Loucy (cell line): ENCODE data around the gene SLC6A19.

ENCODE experiments used
- EZH2phosphoT487 ChIP-seq: fragments of 200-600 bp; IDR thresholded peaks from 2 replicates; pipeline ENCODE4 v1.6.1; 2018; ENCODE audit warnings: antibody characterized with exemption, mild to moderate bottlenecking, moderate library complexity, borderline replicate concordance
- TF ChIP-seq, protein P1 (sequence below): fragments of 200-600 bp; sonication (generic); conservative IDR thresholded peaks from 2 replicates; pipeline ENCODE4 v1.5.1; 2014; ENCODE audit warnings: mild to moderate bottlenecking, antibody characterized with exemption, low read length

DNA sequence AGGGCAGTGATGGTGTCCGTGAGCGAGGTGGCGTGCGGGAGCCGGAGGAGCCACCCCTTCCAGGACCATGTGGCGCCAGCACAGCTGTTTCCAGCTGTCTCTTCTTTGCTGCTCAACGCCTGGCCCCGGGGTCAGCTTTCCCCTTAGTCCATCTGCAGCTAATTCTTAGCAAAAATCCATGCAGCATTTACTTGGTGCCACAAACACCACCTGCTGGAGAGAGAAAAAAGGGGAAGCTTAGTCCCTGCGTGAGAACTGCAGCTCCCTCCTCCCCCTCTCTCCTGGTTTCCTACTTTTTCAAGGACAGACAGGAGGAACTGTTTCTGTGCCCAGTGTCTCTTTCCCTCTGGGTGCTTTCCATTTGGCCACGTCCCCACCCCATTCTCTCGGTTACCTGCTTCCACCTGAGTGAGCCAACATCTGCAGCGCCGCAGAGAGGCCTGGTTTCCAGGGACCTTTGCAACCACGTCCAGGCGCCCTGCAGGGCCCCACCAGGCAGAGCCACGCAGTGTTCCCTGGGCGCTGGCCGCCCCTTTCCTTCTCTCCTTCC is 3.4 kb downstream of the SLC6A19 start:
- TF ChIP-seq, protein P1, sequence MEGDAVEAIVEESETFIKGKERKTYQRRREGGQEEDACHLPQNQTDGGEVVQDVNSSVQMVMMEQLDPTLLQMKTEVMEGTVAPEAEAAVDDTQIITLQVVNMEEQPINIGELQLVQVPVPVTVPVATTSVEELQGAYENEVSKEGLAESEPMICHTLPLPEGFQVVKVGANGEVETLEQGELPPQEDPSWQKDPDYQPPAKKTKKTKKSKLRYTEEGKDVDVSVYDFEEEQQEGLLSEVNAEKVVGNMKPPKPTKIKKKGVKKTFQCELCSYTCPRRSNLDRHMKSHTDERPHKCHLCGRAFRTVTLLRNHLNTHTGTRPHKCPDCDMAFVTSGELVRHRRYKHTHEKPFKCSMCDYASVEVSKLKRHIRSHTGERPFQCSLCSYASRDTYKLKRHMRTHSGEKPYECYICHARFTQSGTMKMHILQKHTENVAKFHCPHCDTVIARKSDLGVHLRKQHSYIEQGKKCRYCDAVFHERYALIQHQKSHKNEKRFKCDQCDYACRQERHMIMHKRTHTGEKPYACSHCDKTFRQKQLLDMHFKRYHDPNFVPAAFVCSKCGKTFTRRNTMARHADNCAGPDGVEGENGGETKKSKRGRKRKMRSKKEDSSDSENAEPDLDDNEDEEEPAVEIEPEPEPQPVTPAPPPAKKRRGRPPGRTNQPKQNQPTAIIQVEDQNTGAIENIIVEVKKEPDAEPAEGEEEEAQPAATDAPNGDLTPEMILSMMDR: peak; percentile 31; the same call in 1 of the 2 replicates
- TF ChIP-seq EZH2phosphoT487: no peak
